ENCODE data around the gene RGL2. TPM values are rescaled to one million over a fixed set of nuclear protein-coding genes. Genes with fewer than 3 reads are reported as not detected.
"Not testable (repeated sequence)": the region's sequence is repeated elsewhere in the genome, so short reads cannot be mapped to it uniquely, and the experiment has no call there.

The RGL2 gene
- total RNA-seq, 1 donor from 2014 or later, result 114 TPM

DNA sequence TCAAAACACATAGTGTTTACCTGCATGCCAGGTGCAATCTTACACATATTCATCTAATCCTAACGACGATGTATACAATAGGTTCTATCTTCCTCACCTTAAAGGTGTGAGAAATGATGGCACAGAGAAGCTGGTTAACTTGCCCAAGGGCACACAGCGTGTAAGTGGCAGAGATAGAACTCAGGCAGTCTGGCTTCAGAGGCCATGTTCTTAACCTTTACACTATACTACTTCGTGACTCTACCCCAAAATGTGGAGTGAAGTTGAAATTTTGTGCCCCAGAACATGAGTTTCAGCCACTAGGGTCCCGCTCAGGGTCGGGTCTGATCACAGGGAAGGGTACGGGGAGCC is 27.6 kb downstream of the RGL2 start:
- TF ChIP-seq CTCF (IDR thresholded peaks at IDR 0.05), result no peak
- Histone ChIP-seq H3K4me3 (peak overlapping the region; percentile 75), H3K36me3 (peaks cover 65% of the 10 kb centered on the region), H3K27ac (peak overlapping the region; percentile 93), H3K4me1 (peaks cover 45% of the 10 kb centered on the region), H3K27me3 (no peaks in the 10 kb centered on the region), H3K9me3 (no peaks in the 10 kb centered on the region)
- intact Hi-C loops (cut with DNase I), result no loop called here
- DNase-seq (no peak), ATAC-seq (peak; percentile 6)

DNA sequence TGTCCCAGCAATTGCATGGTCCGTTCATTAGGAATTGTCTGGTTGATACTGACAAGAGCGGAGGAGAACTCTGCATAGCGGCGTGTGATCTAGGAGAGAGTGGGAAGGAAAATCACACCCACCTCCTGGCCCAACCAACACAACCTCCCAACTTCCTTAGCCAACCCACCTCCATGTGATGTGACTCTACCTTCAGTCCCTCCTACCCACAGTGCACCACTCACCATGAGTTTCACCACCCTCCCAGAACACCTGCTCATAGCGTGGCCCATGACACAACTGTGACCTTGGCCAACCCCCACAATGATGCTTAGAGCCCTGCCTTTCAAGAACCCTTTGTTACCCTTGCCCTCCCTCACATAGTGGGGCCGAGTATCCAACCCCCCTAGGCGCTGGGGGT is 34.7 kb downstream of the RGL2 start:
- intact Hi-C loops (cut with DNase I), result no loop called here
- H3K9me3 ChIP-seq, result no peaks in the 10 kb centered on the region
- no peak for DNase-seq
- H3K27me3 ChIP-seq, result no peaks in the 10 kb centered on the region
- TF ChIP-seq CTCF (IDR thresholded peaks at IDR 0.05), result no peak
- peak; percentile 12 for ATAC-seq
- peaks cover 89% of the 10 kb centered on the region for H3K36me3 ChIP-seq
- H3K4me1 ChIP-seq, result no peaks in the 10 kb centered on the region
- no peak overlapping the region for H3K27ac ChIP-seq
- H3K4me3 ChIP-seq, result no peak overlapping the region

DNA sequence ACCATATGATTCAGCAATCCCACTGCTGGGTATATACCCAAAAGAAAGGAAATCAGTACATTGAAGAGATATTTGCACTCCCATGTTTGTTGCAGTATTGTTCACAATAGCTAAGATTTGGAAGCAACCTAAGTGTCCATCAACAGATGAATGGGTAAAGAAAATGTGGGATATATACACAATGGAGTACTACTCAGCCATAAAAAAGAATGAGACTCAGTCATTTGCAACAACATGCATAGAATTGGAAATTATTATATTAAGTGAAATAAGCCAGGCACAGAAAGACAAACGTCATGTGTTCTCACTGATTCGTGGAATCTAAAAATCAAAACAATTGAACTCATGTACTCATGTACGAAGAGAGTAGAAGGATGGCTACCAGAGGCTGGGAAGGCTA is 36.3 kb downstream of the RGL2 start:
- intact Hi-C loops (cut with DNase I); H3K27me3 ChIP-seq; H3K4me3 ChIP-seq; H3K9me3 ChIP-seq; H3K27ac ChIP-seq; ATAC-seq; H3K4me1 ChIP-seq; DNase-seq: not testable (repeated sequence)
- peaks cover 81% of the 10 kb centered on the region for H3K36me3 ChIP-seq

- Histone ChIP-seq H3K27ac (no peak overlapping the region), H3K4me1 (no peaks in the 10 kb centered on the region), H3K36me3 (peaks cover 64% of the 10 kb centered on the region), H3K27me3 (no peaks in the 10 kb centered on the region), H3K4me3 (no peak overlapping the region), H3K9me3 (no peaks in the 10 kb centered on the region)
- TF ChIP-seq CTCF (IDR thresholded peaks at IDR 0.05), result no peak
- intact Hi-C loops (cut with DNase I), result no loop called here
- ATAC-seq, result no peak
- DNase-seq, result no peak
These were observed 39.7 kb downstream of the RGL2 start for GRCh38 chr6:33259032-33259431.

DNA sequence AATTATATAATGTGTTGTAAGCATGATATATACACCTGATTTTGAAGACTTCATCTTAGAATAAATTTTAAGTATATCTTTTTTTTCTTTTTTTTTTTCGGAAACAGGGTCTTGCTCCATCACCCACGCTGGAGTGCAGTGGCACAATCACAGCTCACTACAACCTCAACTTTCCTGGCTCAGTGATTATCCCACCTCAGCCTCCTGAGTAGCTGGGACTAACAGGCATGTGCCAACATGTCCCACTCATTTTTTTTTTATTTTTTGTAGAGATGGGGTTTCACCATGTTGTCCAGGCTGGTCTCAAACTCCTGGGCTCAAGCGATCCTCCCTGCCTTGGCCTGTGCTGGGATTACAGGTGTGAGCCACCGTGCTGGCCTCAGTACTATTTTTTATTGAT is 44.2 kb downstream of the RGL2 start:
- Histone ChIP-seq H3K9me3 (no peaks in the 10 kb centered on the region), H3K4me1 (peaks cover 16% of the 10 kb centered on the region), H3K27me3 (no peaks in the 10 kb centered on the region), H3K27ac (no peak overlapping the region), H3K4me3 (no peak overlapping the region), H3K36me3 (peaks cover 47% of the 10 kb centered on the region)
- no peak for TF ChIP-seq CTCF (IDR thresholded peaks at IDR 0.05)
- intact Hi-C loops (cut with DNase I), result no loop called here
- ATAC-seq (no peak), DNase-seq (no peak)

DNA sequence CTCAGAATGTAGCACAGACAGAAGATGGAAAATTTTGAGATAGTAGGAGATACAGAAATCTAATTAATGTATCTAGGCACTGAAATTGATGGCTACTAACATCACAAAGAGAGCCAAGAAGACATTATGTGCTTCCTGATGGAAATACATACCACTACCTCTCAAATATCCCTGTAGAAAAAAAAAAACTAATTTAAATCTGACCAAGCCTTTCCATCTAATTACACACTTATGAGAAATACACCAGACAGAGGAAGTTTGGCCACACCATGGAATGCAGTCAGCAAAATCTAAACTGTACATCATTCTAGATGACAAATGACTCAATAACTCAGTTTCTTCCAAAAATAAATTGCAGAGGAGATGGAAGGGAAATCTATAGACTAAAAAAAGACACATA is 46.0 kb downstream of the RGL2 start:
- H3K27ac ChIP-seq, result no peak overlapping the region
- H3K4me1 ChIP-seq, result peaks cover 20% of the 10 kb centered on the region
- H3K36me3 ChIP-seq, result peaks cover 35% of the 10 kb centered on the region
- no peak overlapping the region for H3K4me3 ChIP-seq
- intact Hi-C loops (cut with DNase I), result no loop called here
- TF ChIP-seq CTCF (IDR thresholded peaks at IDR 0.05), result no peak
- H3K27me3 ChIP-seq, result no peaks in the 10 kb centered on the region
- no peaks in the 10 kb centered on the region for H3K9me3 ChIP-seq
- ATAC-seq (no peak), DNase-seq (no peak)
